ENCODE measurements around the gene CD163L1. TPM values are rescaled to one million over a fixed set of nuclear protein-coding genes. Genes with fewer than 3 reads are reported as not detected.

Gene CD163L1
- total RNA-seq, 4 donors from 2014 or later = under 0.01 to 5.7 (median 3.8) TPM; not detected in 1

DNA sequence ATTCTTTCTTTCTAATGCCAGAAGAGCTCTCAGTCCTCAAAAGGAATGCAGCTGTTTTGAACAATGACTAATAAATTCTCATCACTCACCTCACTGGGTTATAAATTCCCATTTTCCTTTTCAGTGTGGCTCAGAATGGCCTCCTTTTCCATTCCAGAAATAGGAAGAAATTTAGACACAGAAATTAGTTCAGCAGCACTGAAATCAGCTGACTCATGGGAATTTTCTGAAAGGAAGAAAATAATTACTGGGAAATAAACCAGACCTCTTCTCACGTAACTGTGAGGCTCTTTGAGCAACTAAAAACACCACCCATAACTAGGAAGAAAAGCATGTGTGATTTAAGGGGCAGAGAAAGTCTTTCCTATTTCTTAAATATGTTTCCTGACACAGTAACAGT is 35.8 kb upstream of the CD163L1 start:
- Histone ChIP-seq H3K4me1 (no peaks in the 10 kb centered on the region), H3K27me3 (no peaks in the 10 kb centered on the region), H3K9me3 (no peaks in the 10 kb centered on the region), H3K4me3 (no peak overlapping the region), H3K36me3 (no peaks in the 10 kb centered on the region), H3K27ac (no peak overlapping the region)
- TF ChIP-seq POLR2A (IDR thresholded peaks at IDR 0.05) = no peak
- TF ChIP-seq, protein P1, sequence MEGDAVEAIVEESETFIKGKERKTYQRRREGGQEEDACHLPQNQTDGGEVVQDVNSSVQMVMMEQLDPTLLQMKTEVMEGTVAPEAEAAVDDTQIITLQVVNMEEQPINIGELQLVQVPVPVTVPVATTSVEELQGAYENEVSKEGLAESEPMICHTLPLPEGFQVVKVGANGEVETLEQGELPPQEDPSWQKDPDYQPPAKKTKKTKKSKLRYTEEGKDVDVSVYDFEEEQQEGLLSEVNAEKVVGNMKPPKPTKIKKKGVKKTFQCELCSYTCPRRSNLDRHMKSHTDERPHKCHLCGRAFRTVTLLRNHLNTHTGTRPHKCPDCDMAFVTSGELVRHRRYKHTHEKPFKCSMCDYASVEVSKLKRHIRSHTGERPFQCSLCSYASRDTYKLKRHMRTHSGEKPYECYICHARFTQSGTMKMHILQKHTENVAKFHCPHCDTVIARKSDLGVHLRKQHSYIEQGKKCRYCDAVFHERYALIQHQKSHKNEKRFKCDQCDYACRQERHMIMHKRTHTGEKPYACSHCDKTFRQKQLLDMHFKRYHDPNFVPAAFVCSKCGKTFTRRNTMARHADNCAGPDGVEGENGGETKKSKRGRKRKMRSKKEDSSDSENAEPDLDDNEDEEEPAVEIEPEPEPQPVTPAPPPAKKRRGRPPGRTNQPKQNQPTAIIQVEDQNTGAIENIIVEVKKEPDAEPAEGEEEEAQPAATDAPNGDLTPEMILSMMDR (IDR thresholded peaks at IDR 0.05) = no peak
- DNase-seq = no peak
- intact Hi-C loops (cut with DNase I; ENCODE audit: low total_unique reads) = no loop called here

DNA sequence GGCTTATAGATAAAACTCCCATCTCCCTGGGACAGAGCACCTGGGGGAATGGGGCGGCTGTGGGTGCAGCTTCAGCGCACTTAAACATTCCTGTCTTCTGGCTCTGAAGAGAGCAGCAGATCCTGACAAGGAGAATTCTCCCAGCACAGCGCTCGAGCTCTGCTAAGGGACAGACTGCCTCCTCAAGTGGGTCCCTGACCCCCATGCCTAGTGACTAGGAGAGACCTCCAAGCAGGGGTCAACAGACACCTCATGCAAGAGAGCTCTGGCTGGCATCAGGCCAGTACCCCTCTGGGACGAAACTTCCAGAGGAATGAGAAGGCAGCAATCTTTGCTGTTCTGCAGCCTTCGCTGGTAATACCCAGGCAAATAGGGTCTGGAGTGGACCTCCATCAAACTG is 28.1 kb upstream of the CD163L1 start:
- intact Hi-C loops (cut with DNase I; ENCODE audit: low total_unique reads) = no loop called here
- Histone ChIP-seq H3K4me1 (no peaks in the 10 kb centered on the region), H3K36me3 (no peaks in the 10 kb centered on the region), H3K9me3 (no peaks in the 10 kb centered on the region), H3K27ac (no peak overlapping the region), H3K27me3 (no peaks in the 10 kb centered on the region), H3K4me3 (no peak overlapping the region)
- TF ChIP-seq, protein P1 (IDR thresholded peaks at IDR 0.05) = no peak
- no peak for TF ChIP-seq POLR2A (IDR thresholded peaks at IDR 0.05)
- no peak for DNase-seq

GRCh38 chr12:7460375-7461259 is 16.7 kb upstream of the CD163L1 start:
- no peak for DNase-seq

GRCh38 chr12:7459973-7460372 is 16.0 kb upstream of the CD163L1 start:
- H3K36me3 ChIP-seq = no peaks in the 10 kb centered on the region
- intact Hi-C loops (cut with DNase I; ENCODE audit: low total_unique reads) = no loop called here
- H3K27ac ChIP-seq = no peak overlapping the region
- no peaks in the 10 kb centered on the region for H3K9me3 ChIP-seq
- H3K4me3 ChIP-seq = no peak overlapping the region
- H3K27me3 ChIP-seq = no peaks in the 10 kb centered on the region
- no peak for DNase-seq
- TF ChIP-seq, protein P1 (IDR thresholded peaks at IDR 0.05) = no peak
- TF ChIP-seq POLR2A (IDR thresholded peaks at IDR 0.05) = no peak
- no peaks in the 10 kb centered on the region for H3K4me1 ChIP-seq

More at GRCh38 chr12:7460375-7461259, 16.7 kb upstream of the CD163L1 start:
- Histone ChIP-seq H3K4me3 (no peak overlapping the region), H3K9me3 (no peaks in the 10 kb centered on the region), H3K4me1 (no peaks in the 10 kb centered on the region), H3K36me3 (no peaks in the 10 kb centered on the region), H3K27me3 (no peaks in the 10 kb centered on the region), H3K27ac (no peak overlapping the region)
- no peak for TF ChIP-seq POLR2A (IDR thresholded peaks at IDR 0.05)
- TF ChIP-seq, protein P1 (IDR thresholded peaks at IDR 0.05) = peak; percentile 6 to 58 (median 34)
- intact Hi-C loops (cut with DNase I; ENCODE audit: low total_unique reads) = no loop called here

GRCh38 chr12:7451756-7452155 is 7.8 kb upstream of the CD163L1 start:
- Histone ChIP-seq H3K27ac (no peak overlapping the region), H3K9me3 (no peaks in the 10 kb centered on the region), H3K27me3 (no peaks in the 10 kb centered on the region), H3K36me3 (no peaks in the 10 kb centered on the region), H3K4me3 (no peak overlapping the region), H3K4me1 (no peaks in the 10 kb centered on the region)
- TF ChIP-seq, protein P1 (IDR thresholded peaks at IDR 0.05) = no peak
- no peak for TF ChIP-seq POLR2A (IDR thresholded peaks at IDR 0.05)
- no peak for DNase-seq
- intact Hi-C loops (cut with DNase I; ENCODE audit: low total_unique reads) = no loop called here
